NCI-H510A (cell line): Measurements from ENCODE around the gene KRT85.

Source experiments
- DNase-seq: peaks from one replicate; lab custom pipeline; 2025; lab: John Stamatoyannopoulos, UW

The KRT85 gene

GRCh38 chr12:52367876-52368275 is 595 bp upstream of the KRT85 start:
- no peak for DNase-seq

GRCh38 chr12:52364901-52365489 is 2.3 kb downstream of the KRT85 start:
- DNase-seq, result no peak

GRCh38 chr12:52364061-52364460 is 3.2 kb downstream of the KRT85 start:
- no peak for DNase-seq

- no peak for DNase-seq
Measured at GRCh38 chr12:52363111-52363679, 4.1 kb downstream of the KRT85 start.

- no peak for DNase-seq
Measured at GRCh38 chr12:52362118-52362726, 5.1 kb downstream of the KRT85 start.

- DNase-seq, result no peak
Measured at GRCh38 chr12:52361553-52361952, 5.7 kb downstream of the KRT85 start.

GRCh38 chr12:52360663-52361271 is 6.5 kb downstream of the KRT85 start:
- no peak for DNase-seq

- DNase-seq, result no peak
Measured at GRCh38 chr12:52360106-52360662, 7.1 kb downstream of the KRT85 start.

- no peak for DNase-seq
Measured at GRCh38 chr12:52359621-52360061, 7.6 kb downstream of the KRT85 start.

GRCh38 chr12:52358575-52359350 is 8.5 kb downstream of the KRT85 start:
- no peak for DNase-seq

- DNase-seq, result no peak
Measured at GRCh38 chr12:52356762-52357580, 10.3 kb downstream of the KRT85 start.

- no peak for DNase-seq
Measured at GRCh38 chr12:52356031-52356761, 11.1 kb downstream of the KRT85 start.

- no peak for DNase-seq
Measured at GRCh38 chr12:52355176-52355575, 12.1 kb downstream of the KRT85 start.

- no peak for DNase-seq
Measured at GRCh38 chr12:52354200-52354599, 13.1 kb downstream of the KRT85 start.

GRCh38 chr12:52353766-52354165 is 13.5 kb downstream of the KRT85 start:
- no peak for DNase-seq

- DNase-seq, result no peak
Measured at GRCh38 chr12:52352951-52353350, 14.3 kb downstream of the KRT85 start.

GRCh38 chr12:52351196-52352059 is 15.9 kb downstream of the KRT85 start:
- DNase-seq, result no peak

GRCh38 chr12:52350786-52351185 is 16.5 kb downstream of the KRT85 start:
- no peak for DNase-seq

- DNase-seq, result no peak
Measured at GRCh38 chr12:52350021-52350620, 17.2 kb downstream of the KRT85 start.
